NCI-H774 (cell line): ENCODE measurements around the gene CRIP1.

Experiments used
- DNase-seq: peaks from one replicate; lab custom pipeline; 2025; lab: John Stamatoyannopoulos, UW

The CRIP1 gene

GRCh38 chr14:105480807-105481801 is 5.6 kb upstream of the CRIP1 start:
- peak; percentile 82 for DNase-seq

DNA sequence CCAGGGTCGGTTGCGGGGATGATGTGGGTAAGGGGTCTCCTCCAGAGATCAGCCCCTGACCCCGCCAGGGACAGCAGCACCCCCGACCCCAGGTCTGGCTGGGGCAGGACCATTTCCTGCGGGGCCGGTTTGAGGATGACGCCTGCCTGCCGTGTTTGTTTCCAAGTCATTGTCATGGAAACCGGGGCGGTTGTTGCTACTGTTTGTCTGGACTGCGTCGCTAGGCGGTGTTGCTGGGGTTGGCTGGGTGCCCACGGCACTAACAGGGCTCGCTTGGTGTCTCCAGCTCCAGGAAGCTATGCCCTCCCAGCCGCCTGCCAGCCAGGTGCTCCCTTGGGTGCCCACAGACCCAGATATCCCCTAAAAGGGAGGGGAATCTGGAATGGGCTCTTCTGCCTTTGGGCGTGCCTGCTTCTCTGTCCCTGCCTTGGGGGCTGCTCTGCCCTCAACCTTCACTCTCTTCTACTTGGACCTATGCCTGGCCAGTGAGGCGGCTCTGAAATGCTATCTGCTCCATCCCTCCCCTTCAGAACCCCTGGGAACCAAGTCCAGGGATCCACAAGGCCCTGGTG is 4.7 kb upstream of the CRIP1 start:
- DNase-seq = peak; percentile 95

- DNase-seq = no peak
These were observed 4.1 kb upstream of the CRIP1 start for GRCh38 chr14:105482486-105483110.

GRCh38 chr14:105483300-105484068 is 3.2 kb upstream of the CRIP1 start:
- no peak for DNase-seq

- no peak for DNase-seq
These were observed 2.4 kb upstream of the CRIP1 start for GRCh38 chr14:105484069-105484996.

DNA sequence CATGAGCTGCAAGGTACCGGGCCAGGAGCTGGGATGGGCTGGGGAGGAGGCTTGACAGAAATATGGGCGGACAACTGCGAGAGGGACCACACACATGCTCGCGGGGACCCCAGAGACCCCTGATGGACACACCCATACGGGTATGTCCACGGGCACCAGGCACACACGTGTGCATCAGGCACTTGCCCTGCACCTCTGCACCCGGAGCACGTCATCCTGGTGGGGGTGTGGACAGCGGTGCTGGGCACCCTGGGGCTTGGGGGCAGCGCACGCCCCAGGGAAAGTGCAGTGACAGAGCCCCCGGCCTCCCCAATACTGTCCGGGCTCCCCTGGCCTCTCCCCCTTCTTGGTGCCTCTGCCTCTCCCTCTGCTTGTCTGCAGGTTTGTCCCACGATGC is 1.7 kb upstream of the CRIP1 start:
- DNase-seq = no peak

- DNase-seq = peak; percentile 27
These were observed 935 bp upstream of the CRIP1 start for GRCh38 chr14:105485739-105486162.

DNA sequence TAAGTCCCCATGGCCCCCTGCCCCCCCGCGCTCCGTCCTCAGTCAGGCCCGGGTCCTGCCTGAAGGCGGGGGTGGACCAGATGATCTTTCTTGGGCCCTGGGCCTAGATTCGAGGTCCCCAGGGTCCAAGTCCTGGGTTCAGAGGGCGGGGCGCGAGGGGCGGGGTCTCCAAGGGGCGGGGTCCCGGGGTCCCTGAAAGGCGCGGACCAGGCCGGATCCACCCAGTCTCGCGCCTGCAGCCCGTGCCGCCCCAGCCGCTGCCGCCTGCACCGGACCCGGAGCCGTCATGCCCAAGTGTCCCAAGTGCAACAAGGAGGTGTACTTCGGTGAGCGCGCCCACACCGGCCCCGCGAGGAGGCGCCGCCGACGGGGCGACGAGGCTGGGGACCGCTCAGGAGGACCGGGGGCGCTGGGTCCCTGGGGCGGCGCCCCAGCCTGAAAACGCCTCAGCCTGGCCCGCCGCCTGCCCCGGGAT is 325 bp downstream of the CRIP1 start:
- no peak for DNase-seq

GRCh38 chr14:105487449-105487985 is 831 bp downstream of the CRIP1 start:
- peak; percentile 16 for DNase-seq

- DNase-seq = no peak
These were observed 1.5 kb downstream of the CRIP1 start for GRCh38 chr14:105487986-105488777.

GRCh38 chr14:105488781-105489541 is 2.3 kb downstream of the CRIP1 start:
- DNase-seq = no peak

DNA sequence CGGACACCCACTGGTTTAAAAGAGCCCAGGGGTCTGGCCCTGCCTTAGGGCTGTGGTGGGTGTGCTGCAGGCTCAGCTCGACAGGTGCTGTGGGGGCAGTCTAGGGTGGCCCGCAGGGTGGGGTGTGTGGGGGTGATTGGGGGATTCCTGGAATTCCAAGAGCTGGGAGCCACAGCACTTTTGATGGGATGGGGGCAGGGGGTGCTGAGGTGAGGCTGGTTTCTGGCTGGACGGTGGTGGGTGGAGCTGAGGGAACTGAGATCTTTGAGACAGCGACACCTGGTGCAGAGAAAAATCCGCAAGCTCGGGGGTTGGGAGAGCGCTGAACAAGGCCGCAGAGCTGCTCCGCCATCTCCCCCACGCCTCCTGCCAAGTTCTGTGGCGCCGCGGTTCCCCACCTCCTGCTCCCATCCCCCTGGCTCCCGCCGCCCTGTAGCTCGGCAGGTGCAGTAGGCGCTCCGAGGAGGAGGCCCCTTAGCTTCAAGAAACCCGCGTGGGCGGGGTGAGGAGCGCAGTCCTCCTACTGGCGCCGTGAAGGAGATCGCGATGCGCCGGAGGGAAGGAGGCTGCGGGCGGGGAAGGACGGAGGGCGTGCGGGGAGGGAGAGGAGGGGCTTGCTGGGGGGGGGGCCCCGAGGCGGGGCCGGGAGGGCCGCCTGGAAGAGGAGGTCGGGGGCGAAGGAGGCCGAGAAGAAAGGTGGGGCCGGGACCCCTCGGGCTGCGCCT is 3.0 kb downstream of the CRIP1 start:
- DNase-seq = peak; percentile 74

DNA sequence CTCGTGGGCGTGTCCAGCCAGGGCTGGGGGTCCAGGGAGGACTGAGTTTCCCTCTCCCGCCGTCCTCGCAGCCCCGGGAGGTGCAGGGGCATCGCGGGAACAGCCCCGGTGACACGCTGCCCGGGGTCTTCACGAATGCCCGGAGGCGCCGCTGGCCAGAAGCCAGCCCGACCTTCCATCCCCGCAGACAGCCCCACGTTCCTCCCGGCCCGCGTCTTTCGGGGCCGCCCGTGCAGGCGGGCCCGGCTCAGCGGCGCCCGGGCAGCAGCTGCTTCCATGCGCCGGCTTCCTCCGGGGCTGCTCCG is 3.5 kb downstream of the CRIP1 start:
- no peak for DNase-seq

DNA sequence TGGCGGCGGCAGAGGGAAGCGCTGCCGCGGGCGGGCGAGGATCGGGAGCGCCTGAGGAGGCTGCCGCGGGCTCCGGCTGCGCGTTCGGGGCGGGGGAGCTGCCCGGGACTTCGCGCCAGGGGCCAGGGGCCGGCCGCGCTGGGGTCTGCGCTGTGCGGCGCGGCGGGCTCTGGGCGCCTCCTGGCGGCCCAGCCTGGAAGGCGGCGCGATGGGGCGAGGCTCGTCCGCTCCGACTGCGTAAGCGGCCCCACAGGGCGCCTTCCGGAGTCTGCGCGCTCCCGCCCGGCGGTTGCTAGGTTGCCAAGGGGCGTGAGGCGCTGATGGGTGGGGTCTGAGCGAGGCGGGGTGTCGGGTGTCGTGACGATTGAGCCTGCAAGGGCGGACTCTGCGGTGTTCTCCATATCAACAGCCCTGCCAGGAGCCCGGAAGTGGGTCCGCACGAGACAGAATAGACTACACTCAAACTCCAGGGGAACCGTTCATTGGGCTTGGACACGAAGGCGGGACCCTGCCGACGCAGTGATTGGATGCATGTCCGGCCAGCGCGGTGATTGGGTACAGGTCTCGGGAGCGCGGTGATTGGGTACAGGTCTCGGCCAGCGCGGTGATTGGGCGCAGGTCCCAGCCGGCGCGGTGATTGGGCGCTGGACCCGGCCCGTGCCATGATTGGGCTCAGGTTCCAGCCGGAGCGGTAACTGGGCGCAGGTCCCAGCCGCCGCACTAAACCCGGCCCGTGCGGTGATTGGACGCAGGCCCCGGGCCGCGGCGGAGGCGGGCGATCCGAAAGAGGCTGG is 4.1 kb downstream of the CRIP1 start, which contains the start of gene TEDC1:
Gene TEDC1, plus strand, starts transcription at position 675 of the 794 bp plus-strand sequence. CDS start 130 bp downstream, outside the sequence.
- DNase-seq = peak; percentile 99

DNA sequence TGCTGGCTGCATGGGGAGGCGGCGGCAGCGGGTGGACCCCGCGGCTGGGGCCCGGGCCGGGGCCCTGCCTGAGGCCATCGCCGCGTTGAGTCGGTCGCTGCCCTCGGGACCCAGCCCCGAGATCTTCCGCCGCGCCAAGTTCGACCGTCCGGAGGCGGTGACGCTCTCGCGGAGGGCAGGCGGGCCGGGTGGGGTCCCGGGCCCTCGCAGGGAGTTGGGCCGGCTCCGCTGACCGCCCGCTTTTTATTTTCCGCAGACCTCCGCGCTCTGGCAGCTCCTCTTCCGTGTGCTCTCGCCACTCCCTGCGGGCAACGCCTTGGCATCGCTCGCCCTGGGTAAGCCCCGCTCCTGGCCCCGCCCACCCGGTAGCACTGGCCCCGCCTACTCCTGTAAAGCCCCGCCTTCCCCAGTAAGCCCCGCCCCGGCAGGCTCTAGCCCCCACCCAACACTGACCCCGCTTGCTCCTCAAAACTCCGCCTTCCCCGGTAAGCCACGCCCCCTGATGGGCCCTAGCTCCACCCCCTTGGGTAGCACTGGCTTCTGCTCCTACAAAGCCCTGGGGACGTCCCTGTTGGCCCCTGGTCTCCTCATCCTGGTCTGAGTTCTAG is 4.8 kb downstream of the CRIP1 start:
- peak; percentile 70 for DNase-seq

DNA sequence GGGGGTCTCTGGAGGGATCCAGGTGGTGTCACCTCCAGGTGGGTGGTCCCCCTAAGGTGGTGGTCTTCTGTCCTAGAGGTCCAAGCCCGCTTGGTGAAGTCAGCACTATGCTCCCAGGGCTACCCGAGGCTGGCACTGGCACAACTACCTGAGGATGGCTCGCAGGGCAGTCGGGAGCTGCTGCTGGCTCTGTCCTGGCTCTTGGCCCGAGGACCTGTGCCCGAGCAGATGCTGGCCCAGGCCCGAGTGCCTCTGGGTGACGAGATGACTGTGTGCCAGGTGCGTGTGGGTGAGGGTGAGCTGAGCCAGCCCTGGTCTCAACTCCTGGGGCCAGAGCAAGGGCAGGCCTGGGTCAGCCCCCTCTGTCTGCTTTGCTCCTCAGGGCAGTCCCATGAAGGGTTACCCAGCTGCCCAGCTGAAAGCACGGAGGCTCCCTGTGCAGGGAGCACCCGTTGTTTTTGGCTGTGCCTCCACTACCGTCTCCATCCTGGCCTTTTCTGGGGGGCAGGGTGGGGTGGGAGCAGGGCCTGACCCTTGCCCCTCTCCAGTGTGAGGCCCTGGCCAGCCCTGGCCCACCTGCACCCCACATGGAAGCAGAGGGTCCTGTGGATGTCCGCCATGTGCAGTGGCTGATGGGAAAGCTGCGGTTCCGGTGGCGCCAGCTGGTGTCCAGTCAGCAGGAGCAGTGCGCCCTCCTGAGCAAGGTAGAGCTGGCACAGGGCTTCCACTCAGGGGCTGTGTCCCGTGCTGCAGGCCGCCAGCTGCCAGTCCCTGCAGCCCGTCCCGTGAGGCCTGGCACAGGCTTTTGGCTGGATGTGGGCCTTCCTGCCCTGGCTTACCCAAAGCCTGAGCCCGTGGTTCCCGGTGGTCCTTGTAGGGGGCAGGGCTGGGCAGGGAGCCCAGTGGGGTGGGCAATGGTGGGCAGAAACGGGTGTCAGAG is 5.6 kb downstream of the CRIP1 start:
- DNase-seq = no peak
